HG03060 (cell line): ENCODE results near the gene PPP6R2.
"Not testable (repeated sequence)": the region's sequence is repeated elsewhere in the genome, so short reads cannot be mapped to it uniquely, and the experiment has no call there.

ENCODE experiments used
- ATAC-seq: cut with Tn5 transposase; IDR thresholded peaks from one replicate; pipeline ENCODE4 v1.9.1; 2021; ENCODE audit warnings: low read depth, moderate number of reproducible peaks; ENCODE audit not compliant: unreplicated experiment

The PPP6R2 gene

DNA sequence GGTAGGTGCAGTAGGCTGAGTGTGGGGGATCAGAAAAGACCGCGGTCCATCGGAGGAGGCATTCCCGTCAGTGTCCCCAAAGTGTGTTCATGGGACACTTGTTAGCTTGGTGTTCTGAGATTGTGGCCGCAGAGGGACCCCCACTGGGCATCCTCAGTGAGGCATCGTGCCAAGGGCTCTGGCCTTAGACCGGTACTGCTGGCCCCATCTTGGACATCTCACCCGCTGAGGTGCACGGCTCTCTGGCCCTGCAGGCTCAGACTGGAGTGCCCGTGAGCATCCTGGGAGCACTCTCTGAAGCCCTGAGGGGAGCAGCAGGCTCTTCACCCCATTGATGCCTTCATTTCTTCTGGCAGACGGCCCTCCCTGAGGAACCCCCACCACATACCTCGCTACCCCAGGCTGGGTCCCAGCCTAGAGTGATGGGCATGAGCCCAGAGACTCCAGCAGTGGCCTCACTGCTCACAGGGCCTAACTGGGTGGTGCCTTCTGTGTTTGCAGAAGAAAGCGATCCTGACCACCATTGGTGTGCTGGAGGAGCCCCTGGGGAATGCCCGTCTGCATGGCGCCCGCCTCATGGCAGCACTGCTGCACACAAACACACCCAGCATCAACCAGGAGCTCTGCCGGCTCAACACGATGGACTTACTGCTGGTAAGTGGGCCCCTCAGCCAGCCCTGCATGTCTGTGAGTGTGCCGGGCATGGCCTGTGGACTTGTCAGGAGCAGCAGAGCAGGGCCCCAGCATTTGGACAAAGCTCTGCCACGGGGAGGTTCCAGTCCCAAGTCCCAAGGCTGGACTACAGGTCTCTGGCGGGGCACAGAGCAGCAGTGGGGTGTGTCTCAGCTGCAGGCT is 80.1 kb downstream of the PPP6R2 start:
- no peak for ATAC-seq

DNA sequence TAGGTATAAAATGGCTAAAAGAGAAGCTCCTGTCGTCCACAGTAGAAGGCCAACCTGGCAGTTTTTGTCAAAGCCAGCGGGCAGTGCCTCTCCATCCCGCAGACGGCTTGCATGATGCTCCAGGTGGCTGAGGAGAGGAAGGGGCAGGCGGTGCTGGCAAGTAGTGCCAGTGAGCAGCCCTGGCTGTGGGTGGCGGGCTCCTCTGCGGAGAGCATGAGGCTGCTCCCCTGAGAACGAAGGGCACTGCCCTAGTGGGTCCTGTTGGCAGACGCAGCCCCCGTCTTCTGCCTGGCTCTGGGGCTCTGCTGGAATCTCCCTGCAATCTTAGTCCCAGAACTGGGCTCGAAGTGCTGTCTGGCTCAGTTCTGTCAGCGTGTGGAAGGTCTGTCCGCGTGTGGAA is 80.8 kb downstream of the PPP6R2 start:
- ATAC-seq, result no peak

DNA sequence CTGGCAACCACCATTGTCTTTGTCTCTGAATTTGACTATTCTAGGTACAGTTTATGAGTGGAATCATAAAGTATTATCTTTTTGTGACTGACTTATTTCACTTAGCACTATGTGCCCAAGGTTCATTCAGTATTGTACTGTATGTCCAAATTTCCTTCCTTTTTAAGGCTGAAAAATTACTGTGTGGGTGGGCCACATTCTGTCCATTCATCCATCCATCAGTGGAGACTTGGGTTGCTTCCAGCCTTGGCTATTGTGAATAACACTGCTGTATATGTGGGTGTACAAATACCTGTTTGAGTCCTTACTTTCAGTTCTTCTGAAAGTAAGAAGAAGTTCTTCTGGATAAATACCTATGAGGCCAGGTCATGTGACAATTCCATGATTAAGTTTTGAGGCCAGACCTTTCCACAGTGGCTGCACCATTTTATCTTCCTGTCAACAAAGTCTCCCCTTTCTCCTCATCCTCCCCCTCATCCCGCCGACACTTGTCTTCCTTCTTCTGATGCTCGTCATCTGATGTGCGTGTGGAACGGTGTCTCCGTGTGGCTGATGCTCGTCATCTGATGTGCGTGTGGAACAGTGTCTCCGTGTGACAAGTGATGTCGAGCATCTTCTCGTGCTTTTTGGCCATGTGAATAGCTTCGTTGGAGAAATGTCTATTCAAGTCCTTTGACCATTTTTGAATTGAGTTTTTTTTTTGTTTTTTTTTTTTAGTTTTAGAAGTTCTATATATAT is 82.2 kb downstream of the PPP6R2 start:
- ATAC-seq, result no peak

DNA sequence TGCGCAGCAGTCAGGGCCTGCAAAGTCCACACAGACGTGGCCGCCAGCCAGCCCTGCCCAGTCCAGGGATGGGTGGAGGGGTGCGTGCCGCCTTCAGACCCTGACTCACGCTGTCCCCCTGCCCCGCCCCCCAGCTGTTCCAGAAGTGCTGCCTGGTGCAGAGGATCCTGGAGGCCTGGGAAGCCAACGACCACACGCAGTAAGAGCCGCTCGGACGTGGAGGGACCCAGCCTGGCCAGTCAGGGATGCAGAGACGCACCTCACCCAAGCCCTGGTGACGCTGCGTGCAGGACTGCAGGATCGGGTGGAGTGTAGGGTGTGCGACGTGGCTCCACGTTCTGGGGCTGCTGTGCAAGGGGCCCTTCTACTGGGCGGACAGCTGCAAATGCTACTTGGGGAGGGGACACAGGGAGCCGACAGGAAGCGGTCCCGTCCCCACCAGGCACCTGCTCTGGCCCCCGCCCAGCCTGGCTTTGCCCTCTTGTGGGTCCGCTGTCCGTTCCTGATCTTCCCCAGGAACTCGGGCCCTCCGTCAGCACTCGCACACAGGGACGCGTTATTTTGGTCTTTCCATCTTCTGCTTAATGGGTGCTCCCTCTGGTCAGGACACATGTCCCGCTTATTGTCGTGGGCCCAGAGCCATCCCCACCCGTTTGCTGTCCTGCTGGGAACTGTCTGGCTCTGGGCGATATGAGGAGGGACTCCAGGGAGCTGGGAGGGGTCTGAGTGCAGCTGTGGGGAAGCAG is 89.2 kb downstream of the PPP6R2 start:
- ATAC-seq, result no peak

DNA sequence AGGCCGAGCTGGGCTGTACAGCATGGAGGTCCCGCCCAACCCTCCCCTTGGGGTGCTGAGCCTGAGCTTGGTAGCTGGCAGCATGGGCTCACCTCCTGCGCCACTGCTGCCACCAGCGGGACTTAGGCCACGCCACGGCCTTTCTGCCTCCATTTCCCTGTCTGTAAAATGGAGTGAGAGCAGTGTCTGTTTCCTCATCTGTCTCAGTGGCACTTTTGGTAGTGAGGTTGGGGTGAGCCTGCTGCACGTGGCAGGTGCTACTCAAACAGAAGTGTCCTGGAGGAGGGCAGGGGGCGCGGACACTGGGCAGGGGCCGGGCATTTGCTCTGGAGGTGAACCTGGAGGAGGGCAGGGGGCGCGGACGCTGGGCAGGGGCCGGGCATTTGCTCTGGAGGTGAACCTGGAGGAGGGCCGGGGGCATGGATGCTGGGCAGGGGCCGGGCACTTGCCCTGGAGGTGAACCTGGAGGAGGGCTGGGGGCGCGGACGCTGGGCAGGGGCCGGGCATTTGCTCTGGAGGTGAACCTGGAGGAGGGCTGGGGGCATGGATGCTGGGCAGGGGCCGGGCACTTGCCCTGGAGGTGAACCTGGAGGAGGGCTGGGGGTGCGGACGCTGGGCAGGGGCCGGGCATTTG is 89.9 kb downstream of the PPP6R2 start:
- ATAC-seq, result not testable (repeated sequence)

DNA sequence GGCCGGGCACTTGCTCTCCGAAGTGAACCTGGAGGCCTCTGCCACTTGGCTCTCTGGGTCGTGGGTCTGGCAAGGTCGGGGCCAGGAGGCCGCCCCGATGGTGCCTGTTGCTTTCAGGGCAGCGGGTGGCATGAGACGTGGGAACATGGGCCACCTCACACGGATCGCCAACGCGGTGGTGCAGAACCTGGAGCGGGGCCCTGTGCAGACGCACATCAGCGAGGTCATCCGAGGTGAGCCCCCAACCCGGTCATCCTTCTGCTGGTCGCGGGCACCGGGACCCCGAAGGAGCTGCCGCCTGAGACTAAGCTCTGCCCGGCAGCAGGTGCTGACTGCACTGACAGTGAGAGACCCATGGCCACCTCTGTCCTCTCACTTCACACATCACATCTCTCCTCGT is 91.7 kb downstream of the PPP6R2 start:
- no peak for ATAC-seq

DNA sequence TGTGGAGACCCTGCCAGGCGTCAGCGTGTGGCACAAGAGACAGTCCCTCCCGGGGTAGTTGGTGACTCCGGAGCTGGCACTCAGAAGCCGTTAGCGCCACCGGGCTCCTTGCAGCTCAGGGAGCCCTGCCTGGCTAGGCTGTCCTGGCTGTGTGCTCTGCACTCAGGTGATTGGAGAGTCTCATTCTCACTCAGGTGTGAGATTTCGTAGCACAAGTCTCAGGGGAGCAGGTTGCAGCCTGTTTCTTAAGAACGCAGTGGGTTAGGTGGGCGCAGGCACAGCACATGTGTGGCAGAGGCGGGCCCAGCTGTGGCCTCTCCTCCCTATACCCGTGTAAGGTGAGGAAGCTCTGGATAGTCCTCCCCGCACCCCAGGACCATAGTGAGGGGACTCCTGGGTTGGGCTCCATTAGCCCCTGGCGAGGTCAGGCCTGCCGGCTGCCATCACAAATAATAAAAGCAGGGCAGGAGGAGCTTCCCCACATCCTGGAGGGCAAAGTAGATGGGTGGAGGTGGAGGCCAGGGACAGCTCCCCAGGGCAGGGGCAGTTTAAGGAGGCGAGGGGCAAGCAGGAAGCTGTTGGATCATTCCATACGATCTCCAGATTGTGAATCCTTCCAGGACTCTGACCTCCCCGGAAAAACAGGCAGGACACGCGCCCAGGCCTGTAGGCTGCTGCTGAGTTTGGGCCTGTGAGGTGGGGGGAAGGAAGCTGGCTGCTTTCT is 92.3 kb downstream of the PPP6R2 start:
- ATAC-seq, result no peak

DNA sequence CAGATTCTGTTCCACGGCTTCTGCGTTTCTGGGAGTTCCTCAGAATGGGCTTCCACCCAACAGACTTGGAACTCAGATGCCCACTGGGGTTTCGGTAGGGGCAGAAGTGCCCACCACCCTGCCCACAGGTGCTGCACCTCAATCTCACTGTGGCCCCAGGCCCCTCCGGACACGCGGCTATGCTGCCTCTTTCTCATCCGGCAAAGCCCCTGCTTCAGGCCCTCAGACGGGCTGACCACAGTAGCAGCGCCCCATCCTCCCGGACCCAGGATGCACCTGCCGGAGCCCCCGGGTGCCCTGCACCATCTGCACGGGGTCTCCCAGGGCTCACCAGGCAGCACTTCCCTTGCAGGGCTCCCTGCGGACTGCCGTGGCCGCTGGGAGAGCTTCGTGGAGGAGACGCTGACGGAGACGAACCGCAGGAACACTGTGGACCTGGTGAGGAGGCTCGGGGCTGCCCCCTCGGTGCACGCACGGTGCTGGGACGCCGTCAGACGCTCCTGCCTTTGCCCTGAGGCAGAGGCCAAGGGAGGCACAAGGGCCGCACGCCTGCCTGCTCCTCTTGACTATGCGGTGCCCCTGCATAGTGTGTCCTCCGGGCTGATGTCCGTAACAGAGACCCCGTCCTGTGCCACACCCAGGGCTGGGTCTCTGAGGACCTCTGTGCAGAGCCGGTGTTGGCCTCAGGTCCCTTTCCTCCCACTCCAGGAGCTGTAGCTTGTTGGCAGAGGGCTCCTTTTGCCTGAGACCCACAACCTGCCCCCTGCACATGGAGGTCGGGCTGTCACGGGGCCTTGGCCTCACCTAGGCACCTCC is 93.1 kb downstream of the PPP6R2 start:
- no peak for ATAC-seq

DNA sequence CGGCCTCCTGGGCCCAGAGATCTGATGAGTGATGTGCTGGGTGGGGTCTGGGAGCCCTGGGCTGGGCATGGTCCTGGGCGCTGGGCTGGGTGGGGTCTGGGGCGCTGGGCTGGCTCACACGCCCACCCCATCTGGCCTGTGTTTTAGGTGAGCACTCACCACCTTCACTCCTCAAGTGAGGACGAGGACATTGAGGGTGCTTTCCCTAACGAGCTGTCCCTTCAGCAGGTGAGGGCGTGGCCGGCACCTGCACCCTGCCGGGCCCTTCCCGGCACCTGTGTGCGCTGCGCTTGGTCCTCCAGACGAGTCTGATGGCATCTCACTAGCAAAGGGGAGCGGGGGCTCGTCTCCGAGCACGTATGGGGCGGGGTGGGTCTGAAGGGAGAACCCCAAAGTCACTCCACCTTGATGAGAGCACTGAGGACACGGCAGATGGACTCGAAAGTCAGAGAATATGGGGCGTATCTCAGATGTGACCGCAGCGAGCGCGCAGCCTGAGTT is 93.8 kb downstream of the PPP6R2 start:
- no peak for ATAC-seq

DNA sequence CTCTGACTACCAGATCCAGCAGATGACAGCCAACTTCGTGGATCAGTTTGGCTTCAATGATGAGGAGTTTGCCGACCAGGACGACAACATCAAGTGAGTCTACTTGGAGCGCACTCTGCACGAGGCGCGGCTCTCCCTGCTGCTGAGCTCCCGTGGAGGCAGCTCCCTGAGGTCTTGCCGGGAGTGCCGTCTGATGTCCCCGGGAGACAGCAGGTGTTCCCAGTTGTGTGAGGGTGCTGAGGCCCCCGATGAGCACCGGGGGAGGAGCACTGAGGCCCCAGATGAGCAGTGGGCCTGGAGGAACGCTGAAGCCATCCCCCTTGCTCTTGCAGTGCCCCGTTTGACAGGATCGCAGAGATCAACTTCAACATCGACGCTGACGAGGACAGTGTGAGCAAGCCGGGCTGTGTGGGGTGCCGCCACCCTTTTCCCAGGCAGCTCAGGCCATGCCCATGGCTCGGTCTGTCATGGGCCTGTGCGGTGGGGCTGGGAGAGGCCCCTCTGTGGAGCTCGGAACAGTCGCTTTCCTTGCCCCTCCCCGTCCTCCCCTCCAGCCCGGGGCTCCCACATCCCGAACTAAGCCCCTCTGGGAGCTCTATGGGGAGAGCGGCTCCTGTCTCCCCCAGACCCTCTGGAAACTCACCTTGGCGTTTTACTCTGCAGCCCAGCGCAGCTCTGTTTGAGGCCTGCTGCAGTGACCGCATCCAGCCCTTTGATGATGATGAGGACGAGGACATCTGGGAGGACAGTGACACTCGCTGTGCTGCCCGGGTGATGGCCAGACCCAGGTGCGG is 94.6 kb downstream of the PPP6R2 start:
- no peak for ATAC-seq

DNA sequence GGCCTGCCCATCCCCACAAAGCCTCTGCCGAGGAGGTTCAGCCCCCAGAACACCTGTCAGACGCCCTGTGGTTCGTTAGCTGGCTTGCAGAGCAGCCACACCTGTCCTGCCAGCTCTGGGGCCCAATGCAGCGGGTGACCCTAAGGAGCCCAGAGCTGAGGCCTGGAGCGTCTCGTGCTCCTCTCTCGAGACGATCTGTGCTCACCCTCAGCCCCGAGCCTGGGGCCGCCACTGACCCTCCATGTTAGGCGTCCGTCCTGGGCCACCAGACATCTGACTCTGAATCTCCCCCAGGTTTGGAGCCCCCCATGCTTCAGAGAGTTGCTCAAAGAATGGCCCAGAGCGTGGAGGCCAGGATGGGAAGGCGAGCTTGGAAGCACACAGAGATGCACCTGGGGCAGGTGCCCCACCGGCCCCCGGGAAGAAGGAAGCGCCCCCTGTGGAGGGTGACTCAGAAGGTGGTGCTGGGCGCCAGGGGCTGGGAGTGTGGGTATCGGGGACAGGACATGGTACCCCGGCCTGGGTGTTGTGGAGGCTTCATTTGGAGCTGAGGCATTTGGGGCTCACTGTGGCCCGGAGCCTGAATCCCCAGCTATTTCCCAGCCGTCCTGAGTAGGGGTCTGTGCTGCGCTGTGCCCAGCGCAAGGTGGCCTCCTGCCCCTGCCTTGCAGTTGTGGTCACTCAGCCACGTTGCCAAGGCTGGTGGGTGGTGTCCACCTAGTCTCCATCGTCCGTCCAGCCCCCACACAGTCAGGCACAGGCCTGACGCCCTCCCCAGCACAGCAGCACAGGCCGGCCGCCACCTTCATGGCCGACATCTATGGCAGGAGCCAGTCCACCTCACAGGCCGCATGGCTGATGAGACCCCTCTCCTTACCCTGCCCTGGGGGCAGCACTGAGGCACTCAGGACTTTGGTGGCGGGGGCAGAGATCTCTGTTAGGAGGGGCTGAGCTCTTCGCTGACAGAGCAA is 95.5 kb downstream of the PPP6R2 start:
- no peak for ATAC-seq

DNA sequence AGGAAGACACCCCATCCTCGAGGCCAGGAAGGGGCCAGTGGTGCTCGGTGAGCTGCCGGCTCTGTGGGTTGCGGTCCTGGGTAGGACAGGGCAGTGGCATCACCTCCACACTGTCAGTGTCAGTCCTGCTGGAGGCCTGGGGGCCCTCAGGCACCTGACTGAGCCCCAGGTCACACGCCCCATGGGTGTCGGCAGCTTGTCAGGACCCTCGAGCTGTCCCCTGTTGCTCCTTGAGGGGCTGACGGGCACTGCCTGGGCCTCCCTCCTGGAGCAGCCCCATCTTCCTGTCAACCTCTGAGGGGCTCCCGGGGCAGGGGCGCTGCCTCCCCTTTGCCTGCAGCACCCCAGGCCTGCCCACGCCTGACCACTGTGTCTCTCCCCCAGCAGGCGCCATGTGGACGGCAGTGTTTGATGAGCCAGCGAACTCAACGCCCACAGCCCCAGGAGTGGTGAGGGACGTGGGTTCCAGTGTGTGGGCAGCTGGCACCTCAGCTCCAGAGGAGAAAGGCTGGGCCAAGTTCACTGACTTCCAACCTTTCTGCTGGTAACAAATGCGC is 96.3 kb downstream of the PPP6R2 start:
- ATAC-seq, result no peak

DNA sequence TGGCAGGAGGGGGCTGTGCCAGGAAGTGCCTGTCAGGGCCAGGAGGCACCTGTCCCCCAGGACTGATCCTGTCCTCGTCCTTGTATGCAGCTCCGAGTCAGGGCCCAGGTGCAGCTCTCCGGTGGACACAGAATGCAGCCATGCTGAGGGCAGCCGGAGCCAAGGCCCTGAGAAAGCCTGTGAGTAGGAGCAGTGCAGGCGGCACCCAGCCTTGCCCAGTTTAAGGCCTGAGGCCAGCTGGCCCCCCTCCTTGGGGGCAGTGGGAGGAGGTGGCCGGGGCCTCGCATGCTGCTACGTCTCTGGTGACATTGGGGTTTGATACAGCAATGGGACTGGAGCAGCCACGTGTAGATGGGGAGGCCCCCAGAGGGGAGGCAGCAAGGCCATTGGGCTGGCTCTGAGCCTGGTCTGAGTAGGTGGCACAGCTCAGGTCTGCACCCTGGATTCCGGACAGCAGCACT is 96.8 kb downstream of the PPP6R2 start:
- no peak for ATAC-seq

DNA sequence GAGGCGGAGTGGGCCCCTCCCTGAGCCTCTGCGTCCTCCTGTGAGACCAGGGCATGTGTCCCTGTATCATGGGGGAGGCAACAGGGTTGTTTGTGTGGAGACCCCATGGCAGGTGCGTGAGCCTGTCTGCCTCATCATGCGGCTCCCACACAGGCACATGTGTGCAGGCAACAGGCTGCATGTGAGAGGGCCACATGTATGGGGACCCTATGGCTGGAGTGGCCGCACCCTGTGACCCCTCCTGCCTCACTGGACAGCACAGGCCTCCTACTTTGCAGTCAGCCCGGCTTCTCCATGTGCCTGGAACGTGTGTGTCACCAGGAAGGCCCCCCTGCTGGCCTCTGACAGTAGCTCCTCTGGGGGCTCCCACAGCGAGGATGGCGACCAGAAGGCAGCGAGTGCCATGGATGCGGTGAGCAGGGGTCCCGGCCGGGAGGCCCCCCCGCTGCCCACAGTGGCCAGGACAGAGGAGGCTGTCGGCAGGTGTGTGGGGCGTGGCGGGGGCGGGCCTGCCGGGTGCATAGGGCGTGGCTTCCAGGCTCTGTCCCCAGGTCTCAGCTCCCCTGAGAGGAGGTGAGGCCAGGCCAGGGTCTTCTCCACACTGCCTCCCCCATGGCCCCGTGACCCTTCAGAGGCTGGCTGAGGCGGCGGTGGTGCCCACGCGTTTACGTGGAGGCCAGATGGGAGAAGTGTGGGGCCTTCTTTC is 97.6 kb downstream of the PPP6R2 start:
- ATAC-seq, result no peak

DNA sequence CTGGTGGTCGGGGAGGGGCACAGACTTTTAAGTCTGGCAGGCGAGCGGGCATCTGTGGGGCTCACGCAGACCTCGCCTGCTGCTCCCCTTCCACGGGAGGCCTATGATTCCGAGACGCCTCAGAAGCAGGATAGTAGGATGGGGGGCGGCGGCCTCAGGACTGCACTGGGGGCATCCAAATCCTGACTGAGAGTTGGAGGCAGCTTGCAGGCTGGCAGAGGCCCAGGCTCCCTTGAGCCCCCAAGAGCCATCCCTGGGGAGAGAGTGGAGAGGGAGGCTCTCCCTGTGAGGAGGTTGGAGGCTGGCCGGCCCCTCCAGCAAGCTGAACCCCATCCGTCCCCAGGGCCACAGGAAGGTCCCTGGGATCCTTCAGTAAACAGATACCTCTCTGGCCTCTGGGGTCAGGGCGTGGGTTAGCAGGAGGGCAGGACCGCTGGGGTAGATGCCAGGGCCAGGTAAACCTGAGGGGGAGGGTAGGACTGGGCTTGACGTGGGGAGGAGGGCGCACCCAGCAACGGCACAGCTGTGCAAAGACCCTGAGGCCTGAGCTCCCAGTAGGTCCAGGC is 98.4 kb downstream of the PPP6R2 start:
- ATAC-seq, result no peak

DNA sequence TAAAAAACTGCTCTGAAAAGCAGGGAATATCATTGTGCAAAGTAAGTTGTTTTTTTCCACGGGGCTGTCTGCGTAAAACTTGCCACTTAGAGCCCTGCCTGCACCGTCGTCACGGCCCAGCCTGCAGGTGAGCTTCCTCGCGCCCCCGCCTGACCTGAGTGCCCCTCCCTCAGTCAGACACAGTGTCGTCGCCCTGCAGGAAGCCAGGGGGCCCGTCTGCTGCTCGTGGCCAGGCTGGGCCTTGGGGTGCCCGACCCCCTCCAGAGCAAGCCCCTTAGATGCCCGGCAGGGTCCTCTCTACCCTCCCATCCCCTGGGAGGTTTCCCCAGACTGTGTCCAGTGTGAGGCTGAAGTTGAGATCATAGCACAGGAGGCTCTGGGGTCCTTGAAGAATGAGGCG is 100.1 kb downstream of the PPP6R2 start:
- ATAC-seq, result no peak
